Activated CD8-positive, alpha-beta memory T cell treated with anti-CD3 and anti-CD28 coated beads for 36 hours (primary cell): ENCODE measurements around the gene BMPR1B. TPM values are rescaled to one million over a fixed set of nuclear protein-coding genes. Genes with fewer than 3 reads are reported as not detected.
"Not testable (repeated sequence)": the region's sequence is repeated elsewhere in the genome, so short reads cannot be mapped to it uniquely, and the experiment has no call there.

Experiments used
- CTCF ChIA-PET: fragments of 350-600 bp; sonication (Branson Sonifier 250); formaldehyde crosslinking; loops from one replicate; lab custom pipeline; 2021; ENCODE audit warnings: antibody characterized with exemption; lab: Charles Lee
- POLR2A ChIA-PET: fragments of 350-600 bp; sonication (Branson Sonifier 250); formaldehyde crosslinking; loops from one replicate; lab custom pipeline; 2021; ENCODE audit warnings: antibody characterized with exemption; lab: Charles Lee
- total RNA-seq, 2 experiments: library from RNA; stranded (reverse); gene quantifications; one replicate each; pipeline ENCODE4 v1.2.3, GENCODE V29; 2021

BMPR1B gene
- total RNA-seq, 2 experiments from 2014 or later: not detected

- ChIA-PET POLR2A (no interaction called here), CTCF (no interaction called here)
Observed at GRCh38 chr4:95061220-95061619, 303.5 kb downstream of the BMPR1B start.

- POLR2A ChIA-PET, CTCF ChIA-PET: not testable (repeated sequence)
Observed at GRCh38 chr4:95061801-95062200, 304.0 kb downstream of the BMPR1B start.

GRCh38 chr4:95066050-95066449 lies 308.3 kb downstream of the BMPR1B start:
- ChIA-PET CTCF (no interaction called here), POLR2A (no interaction called here)

- ChIA-PET POLR2A (no interaction called here), CTCF (no interaction called here)
Observed at GRCh38 chr4:95068401-95068800, 310.6 kb downstream of the BMPR1B start.

- CTCF ChIA-PET: no interaction called here
- POLR2A ChIA-PET: no interaction called here
Observed at GRCh38 chr4:95068818-95069478, 311.2 kb downstream of the BMPR1B start.

- CTCF ChIA-PET: no interaction called here
- POLR2A ChIA-PET: no interaction called here
Observed at GRCh38 chr4:95071851-95072250, 314.1 kb downstream of the BMPR1B start.

GRCh38 chr4:95073646-95074045 lies 315.9 kb downstream of the BMPR1B start:
- POLR2A ChIA-PET: no interaction called here
- CTCF ChIA-PET: no interaction called here

- ChIA-PET POLR2A (no interaction called here), CTCF (no interaction called here)
Observed at GRCh38 chr4:95077864-95078263, 320.1 kb downstream of the BMPR1B start.

- CTCF ChIA-PET: no interaction called here
Observed at GRCh38 chr4:95080969-95081368, 323.2 kb downstream of the BMPR1B start.

GRCh38 chr4:95084584-95084983 lies 326.8 kb downstream of the BMPR1B start:
- CTCF ChIA-PET: no interaction called here
- POLR2A ChIA-PET: no interaction called here

More at GRCh38 chr4:95080969-95081368, 323.2 kb downstream of the BMPR1B start:
- POLR2A ChIA-PET: no interaction called here

- CTCF ChIA-PET: no interaction called here
- POLR2A ChIA-PET: no interaction called here
Observed at GRCh38 chr4:95085124-95085833, 327.5 kb downstream of the BMPR1B start.

- ChIA-PET POLR2A (no interaction called here), CTCF (no interaction called here)
Observed at GRCh38 chr4:95086551-95086950, 328.8 kb downstream of the BMPR1B start.

GRCh38 chr4:95087657-95088455 lies 330.1 kb downstream of the BMPR1B start:
- ChIA-PET CTCF (no interaction called here), POLR2A (no interaction called here)

- POLR2A ChIA-PET: no interaction called here
- CTCF ChIA-PET: no interaction called here
Observed at GRCh38 chr4:95091272-95091671, 333.5 kb downstream of the BMPR1B start.

GRCh38 chr4:95092766-95093165 lies 335.0 kb downstream of the BMPR1B start:
- CTCF ChIA-PET: no interaction called here

GRCh38 chr4:95093460-95093859 lies 335.7 kb downstream of the BMPR1B start:
- ChIA-PET CTCF (no interaction called here), POLR2A (no interaction called here)

More at GRCh38 chr4:95092766-95093165, 335.0 kb downstream of the BMPR1B start:
- POLR2A ChIA-PET: no interaction called here

- CTCF ChIA-PET: no interaction called here
- POLR2A ChIA-PET: no interaction called here
Observed at GRCh38 chr4:95093936-95094929, 336.5 kb downstream of the BMPR1B start.

- ChIA-PET POLR2A (no interaction called here), CTCF (no interaction called here)
Observed at GRCh38 chr4:95095348-95095974, 337.7 kb downstream of the BMPR1B start.
